ENCODE measurements around the gene RNF41. TPM values are rescaled to one million over a fixed set of nuclear protein-coding genes. Genes with fewer than 3 reads are reported as not detected.
A peak's percentile ranks its signal among the peaks of the same experiment; 100 is the strongest.
"Not testable (repeated sequence)": the region's sequence is repeated elsewhere in the genome, so short reads cannot be mapped to it uniquely, and the experiment has no call there.

RNF41 gene
- 42.8 and 54.9 TPM in 2 replicates for total RNA-seq (2014; rRNA removed; shearing (Covaris generic))

DNA sequence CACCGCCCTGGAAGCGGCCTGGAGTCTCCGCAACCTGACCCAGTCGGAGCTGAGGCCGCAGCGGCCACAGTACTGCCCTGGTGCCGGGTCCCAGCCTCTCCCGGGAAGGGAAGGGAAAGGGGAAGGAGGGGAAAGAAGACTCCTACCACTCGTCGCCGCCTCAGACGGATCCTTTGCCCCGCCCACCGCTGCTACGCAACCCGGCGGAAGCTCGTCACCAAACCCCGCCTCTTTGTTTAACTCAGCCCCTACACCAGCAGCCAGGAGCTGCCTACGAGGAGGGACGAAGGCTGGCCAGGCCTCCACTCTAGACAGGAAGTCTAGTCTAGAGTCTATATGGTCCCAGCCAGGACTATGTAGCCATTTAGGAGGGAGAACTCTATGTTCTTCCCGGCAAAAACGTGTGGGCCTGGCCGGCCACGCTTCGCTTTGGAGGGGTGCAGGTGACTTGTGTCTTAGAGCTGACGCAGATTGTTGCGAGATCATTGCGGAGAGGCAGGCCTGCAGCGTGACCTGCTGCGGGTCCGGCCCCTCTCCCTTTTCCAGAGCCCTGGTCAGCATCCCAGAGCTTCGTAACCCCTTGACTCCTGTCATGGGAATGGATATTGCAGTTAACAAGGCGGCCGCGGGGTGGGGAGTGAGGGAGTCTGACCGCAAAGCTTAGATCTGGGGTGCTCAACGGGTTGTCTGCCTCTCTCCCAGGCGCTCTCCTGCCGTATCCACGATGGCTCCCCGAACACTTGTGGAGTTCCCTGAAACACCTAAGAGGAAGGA, at the start of gene RNF41:
Gene RNF41 (minus strand): TSS at position 166 of the 774 bp plus-strand sequence. CDS start 7,875 bp downstream, outside the sequence.
- peak; percentile 96 for DNase-seq (ENCODE audit: low read depth)

GRCh38 chr12:56271031-56271430, 49.3 kb upstream of the RNF41 start:
- peak; percentile 32 for DNase-seq (ENCODE audit: low read depth)

- peak; percentile 13 for DNase-seq (ENCODE audit: low read depth)
Measured at GRCh38 chr12:56267443-56268071, 45.8 kb upstream of the RNF41 start.

GRCh38 chr12:56266693-56267442, 45.1 kb upstream of the RNF41 start, which contains the start of gene COQ10A:
TSS of gene COQ10A (plus strand) at chr12:56266942. CDS start at chr12:56267119, 177 bp downstream.
- DNase-seq (ENCODE audit: low read depth) = peak; percentile 86

DNA sequence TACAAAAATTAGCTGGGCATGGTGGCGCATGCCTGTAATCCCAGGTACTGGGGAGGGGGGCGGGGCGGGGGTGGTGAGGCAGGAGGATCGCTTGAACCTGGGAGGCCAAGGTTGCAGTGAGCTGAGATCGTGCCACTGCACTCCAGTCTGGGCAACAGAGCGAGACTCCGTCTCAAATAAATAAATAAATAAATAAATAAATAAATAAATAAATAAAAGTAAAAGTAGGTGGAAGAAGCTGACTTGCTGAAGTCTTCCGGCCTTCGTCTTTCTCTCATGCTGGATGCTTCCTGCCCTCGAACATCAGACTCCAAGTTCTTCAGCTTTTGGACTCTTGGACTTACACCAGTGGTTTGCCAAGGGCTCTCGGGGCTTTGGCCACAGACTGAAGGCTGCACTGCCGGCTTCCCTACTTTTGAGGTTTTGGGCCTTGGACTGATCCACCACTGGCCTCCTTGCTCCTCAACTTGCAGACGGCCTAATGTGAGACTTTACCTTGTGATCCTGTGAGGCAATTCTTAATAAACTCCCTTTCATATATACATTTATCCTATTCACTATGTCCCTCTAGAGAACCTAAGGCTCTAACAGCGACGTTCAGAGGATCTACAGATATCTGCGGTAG, 44.5 kb upstream of the RNF41 start:
- peak; percentile 5 for DNase-seq (ENCODE audit: low read depth)

GRCh38 chr12:56262955-56263354, 41.2 kb upstream of the RNF41 start:
- DNase-seq (ENCODE audit: low read depth) = not testable (repeated sequence)

- DNase-seq (ENCODE audit: low read depth) = peak; percentile 85
Measured at GRCh38 chr12:56261503-56262232, 39.9 kb upstream of the RNF41 start.

DNA sequence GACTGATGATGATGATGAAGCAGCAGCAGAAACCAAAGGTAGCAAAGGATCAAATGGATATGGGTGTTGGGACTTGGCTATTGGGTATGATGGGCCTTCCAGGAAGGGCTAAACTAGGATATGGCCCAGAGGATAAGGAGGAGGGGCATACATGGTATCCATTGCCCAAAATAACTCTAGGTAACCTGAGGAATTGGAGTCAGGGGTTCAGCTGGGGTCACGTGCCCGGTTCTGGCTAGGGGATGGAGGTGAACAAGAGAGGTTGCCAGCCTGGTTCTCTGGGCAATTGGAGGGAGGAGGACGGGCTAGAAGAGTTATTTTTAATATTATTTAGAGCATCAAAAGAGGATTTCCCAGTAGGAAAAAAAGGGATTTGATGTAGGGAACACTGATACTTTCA, 39.2 kb upstream of the RNF41 start:
- no peak for DNase-seq (ENCODE audit: low read depth)

DNA sequence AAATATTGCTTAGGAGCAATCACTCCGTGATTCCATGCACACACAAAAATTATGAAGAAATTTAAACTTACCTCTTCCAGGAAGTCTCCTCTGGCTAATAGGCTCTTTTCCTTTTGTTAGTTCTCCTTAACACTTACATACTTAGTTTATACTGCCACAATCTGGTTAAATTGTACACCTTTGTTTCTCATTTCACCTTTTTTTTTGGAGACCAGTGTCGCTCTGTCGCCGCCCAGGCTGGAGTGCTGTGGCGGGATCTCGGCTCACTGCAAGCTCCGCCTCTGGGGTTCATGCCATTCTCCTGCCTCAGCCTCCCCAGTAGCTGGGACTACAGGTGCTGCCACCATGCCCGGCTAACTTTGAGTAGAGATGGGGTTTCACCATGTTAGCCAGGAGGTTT, 38.7 kb upstream of the RNF41 start:
- DNase-seq (ENCODE audit: low read depth) = no peak

GRCh38 chr12:56258820-56259183, 37.1 kb upstream of the RNF41 start:
- no peak for DNase-seq (ENCODE audit: low read depth)

GRCh38 chr12:56258068-56258819, 36.5 kb upstream of the RNF41 start, which contains the start of gene ANKRD52:
TSS of gene ANKRD52 (minus strand) at chr12:56258384. CDS start at chr12:56258269, 115 bp downstream.
- DNase-seq (ENCODE audit: low read depth) = peak; percentile 72

DNA sequence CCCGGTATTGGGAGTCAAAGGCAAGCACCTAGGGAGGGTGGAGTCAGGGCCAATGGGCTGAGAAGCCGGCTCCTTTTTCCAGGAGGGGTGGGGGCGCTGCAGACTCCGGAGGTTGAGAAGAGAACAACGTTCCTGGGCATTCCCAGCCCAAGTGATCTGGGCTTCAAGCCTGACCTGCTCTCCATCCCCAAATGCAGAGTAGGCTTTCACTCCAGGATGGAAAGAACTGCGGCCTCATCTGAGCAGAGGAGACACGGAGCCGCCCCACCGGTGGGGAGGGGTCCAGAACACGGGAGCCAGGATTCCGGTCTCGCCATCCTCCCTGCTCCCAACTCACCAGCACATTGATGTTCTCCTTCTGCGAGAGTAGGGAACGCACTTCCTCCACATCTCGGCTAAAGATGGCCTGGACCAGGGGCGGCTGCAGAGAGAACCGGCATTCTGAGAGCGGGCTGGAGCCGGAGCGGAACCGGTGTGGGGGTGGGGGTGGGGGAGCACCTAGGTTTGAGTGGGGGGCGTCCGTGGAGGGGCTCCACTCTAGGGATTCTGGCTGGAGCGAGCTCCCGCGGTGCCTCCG, 35.9 kb upstream of the RNF41 start:
- DNase-seq (ENCODE audit: low read depth) = peak; percentile 49

DNA sequence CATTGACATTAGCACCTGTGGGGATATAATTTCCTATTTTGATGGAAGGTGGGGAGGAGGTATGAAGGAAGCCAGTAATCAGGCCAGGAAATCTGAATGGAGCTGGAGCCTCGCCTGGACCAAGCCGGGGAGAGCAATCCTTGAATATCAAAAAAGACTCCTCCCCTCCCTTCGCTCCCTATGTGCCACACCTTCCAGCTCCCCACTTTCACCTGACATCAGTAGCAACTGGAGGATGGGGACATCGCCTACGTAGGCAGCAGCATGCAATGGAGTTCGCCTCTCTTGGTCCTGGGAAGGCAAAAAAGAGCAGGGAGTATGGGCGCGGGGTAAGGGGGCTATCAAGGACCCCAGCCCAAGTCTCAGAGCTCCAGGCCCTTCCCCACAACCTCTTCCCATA, 35.3 kb upstream of the RNF41 start:
- no peak for DNase-seq (ENCODE audit: low read depth)

GRCh38 chr12:56256326-56256960, 34.7 kb upstream of the RNF41 start:
- DNase-seq (ENCODE audit: low read depth) = peak; percentile 74

DNA sequence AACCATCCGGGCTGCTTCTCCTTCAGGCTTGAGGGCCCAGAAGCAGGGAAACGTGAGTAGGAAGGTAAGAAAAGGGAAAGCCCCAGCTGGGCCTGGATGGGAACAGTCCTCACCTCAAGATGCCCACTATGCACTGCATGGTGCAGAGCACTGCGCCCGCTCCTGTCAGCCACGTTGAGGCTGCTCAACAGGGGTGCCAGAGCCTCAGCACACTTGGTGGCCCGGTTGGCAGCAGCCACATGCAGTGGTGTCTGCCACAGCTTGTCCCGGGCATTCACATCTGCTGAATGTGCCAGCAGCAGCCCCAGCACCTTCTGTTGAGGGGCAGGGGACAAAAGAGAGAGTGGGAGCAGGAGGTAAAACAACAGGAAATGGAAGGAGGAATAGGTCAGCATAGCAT, 33.9 kb upstream of the RNF41 start:
- DNase-seq (ENCODE audit: low read depth) = no peak

DNA sequence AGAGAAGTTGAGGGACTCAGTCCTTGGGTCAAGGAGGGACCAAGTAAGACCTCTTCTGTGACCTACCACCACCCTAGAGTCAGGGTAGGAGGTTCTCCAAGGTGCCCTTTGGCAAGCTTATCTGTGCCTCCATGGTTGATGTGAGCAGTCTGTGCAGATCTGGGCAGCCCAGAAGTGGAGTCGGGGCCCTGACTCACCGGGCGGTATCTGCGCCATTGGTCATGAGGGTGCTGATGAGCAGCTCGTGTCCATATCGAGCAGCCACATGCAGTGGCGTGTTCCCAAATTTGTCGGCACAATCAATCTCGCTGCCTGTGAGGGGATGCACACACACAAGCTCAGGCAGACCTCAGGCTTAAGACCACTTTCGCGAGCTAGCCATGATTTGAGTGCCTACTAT, 31.4 kb upstream of the RNF41 start:
- no peak for DNase-seq (ENCODE audit: low read depth)

- DNase-seq (ENCODE audit: low read depth) = no peak
Measured at GRCh38 chr12:56252649-56253048, 30.9 kb upstream of the RNF41 start.

- DNase-seq (ENCODE audit: low read depth) = no peak
Measured at GRCh38 chr12:56248711-56249110, 27.0 kb upstream of the RNF41 start.

GRCh38 chr12:56247923-56248322, 26.2 kb upstream of the RNF41 start:
- DNase-seq (ENCODE audit: low read depth) = no peak

- DNase-seq (ENCODE audit: low read depth) = no peak
Measured at GRCh38 chr12:56244494-56244893, 22.8 kb upstream of the RNF41 start.

Measured in M059J (cell line).